CD4-positive, alpha-beta T cell treated with Interleukin-4 for 1 hour (primary cell): ENCODE data around the gene MCCC1.
"Not testable (repeated sequence)": the region's sequence is repeated elsewhere in the genome, so short reads cannot be mapped to it uniquely, and the experiment has no call there.

Source experiments
- DNase-seq, 2 donors: peaks; one replicate each; pipeline ENCODE4 v3.0.0-alpha.2; 2020 to 2022

Gene MCCC1

DNA sequence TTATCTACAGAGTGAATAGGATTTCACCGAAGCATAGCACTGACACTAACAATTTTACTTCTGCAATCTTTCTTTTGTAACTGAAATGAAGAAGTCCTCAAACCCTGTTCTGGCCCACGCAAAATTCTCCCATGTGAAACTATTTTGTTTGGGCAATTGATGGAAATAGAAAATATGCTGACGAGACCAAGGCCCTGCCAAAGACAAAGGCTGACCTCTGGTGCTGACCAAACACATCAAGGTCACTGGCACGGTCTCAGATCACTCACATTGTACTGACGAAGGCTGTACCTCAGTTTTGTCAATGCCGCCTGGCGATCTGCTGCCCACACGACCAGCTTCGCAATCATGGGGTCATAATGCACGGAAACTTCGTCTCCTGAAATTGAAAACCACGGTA is 60.5 kb downstream of the MCCC1 start:
- no peak for DNase-seq

DNA sequence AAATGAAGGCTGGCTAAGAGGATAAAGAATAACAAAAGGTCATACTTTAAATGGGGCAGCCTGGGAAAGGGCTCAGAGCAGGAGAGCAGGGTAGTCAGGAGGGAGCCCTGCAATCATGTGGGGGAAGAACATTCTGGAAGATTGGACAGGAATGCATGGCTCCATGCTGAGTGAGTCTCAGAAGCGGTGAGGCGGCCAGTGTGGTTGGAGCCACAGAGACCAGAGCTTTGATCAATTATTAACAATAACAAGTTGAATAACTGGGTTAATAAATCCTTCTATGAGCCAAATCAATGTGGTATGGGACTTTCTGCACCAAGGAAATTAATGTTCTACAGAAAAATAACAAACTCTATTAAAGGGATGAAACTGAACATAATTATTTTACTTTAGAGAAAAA is 61.1 kb downstream of the MCCC1 start:
- DNase-seq = no peak

DNA sequence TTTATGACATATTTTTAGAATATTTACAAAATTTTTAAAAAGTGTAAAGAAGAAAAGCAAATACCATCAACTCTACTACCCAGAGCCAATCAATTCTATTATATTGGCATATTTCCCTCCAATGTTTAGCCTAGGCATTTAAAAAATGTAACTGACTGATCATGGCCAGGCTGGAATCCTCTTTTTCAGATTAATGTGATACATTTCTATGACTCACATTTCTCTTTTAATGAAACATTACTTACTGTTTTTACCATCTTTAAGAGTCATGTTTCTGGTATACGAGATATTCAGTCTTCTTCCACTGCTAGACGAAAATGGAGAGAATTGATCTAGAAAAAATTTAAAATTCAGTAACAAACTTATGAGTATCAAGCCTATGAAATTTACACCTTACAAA is 65.5 kb downstream of the MCCC1 start:
- no peak for DNase-seq

DNA sequence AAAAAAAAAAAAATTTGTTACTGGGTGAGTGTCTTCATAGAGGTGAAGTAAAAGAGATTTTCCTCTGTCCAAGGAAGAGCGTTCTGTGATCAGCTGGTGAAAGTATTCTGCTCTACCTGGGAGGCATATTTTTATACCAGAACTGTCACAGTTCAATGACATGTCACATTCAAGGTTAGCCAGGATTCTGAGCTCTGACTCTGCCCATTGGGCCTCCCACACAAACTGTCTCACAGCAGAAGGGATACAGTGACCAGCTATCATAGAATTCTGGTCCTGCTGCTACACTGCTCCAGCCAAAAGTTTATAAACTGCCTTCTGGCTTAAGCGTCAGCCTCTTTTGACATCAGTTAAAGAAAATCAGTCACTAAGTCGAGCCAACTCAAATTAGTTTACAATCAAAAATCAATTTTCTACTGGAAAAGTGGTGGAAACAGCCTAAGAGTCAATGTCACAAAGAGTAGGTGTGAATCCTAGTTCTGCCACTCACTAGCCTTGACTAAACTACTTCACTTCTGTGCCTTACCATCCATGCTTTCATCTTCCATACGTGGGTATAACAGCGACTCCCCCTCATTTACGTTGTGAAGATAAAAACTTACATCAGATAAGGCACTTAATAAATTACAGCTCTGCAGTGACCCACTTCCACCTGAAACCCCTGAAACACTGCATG is 66.3 kb downstream of the MCCC1 start:
- DNase-seq = no peak

DNA sequence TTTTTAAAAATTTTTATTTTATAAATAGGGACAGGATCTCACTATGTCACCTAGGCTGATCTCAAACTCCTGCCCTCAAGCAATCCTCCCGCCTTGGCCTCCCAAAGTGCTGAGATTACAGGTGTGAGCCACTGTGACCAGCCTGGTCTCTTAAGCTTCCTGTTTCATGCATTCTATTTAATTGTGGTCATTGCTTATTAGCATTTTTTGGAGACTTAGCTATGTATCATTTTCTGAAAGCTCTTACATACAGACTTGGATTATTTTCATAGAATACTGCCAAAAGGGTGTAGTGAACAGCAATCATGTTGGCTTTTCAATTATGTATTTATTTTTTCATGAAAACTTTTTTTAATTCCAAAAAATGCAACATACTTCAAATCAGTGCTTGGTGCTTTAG is 67.5 kb downstream of the MCCC1 start:
- DNase-seq = no peak

DNA sequence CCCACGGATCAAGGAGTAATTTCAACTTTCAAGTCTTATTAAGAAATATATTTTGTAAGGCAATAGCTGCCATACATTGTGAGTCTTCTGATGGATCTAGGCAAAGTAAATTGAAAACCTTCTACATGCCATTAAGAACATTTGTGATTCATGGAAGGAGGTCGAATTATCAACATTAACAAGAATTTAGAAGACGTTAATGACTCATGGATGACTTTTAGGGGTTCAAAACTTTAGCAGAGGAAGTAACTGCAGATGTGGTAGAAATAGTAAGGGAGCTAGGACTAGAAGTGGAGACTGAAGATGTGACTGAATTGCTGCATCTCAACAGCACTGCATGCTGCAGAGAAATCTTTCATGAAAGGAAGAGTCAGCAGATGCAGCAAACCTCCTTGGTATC is 70.9 kb downstream of the MCCC1 start:
- DNase-seq = no peak

DNA sequence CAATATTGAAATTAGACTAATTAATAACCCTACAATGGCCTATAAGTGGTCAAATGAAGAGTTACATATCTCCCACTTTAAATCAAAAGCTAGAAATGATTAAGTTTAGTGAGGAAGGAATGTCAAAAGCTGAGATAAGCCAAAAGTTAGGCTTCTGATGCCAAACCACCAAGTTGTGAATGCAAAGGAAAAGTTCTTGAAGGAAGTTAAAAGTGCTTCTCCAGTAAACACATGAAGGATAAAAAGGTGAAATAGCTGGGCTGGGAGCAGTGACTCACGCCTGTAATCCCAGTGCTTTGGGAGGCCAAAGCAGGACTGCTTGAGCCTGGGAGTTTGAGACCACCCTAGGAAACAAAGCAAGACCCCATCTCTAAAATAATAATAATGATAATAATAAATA is 72.0 kb downstream of the MCCC1 start:
- no peak for DNase-seq

DNA sequence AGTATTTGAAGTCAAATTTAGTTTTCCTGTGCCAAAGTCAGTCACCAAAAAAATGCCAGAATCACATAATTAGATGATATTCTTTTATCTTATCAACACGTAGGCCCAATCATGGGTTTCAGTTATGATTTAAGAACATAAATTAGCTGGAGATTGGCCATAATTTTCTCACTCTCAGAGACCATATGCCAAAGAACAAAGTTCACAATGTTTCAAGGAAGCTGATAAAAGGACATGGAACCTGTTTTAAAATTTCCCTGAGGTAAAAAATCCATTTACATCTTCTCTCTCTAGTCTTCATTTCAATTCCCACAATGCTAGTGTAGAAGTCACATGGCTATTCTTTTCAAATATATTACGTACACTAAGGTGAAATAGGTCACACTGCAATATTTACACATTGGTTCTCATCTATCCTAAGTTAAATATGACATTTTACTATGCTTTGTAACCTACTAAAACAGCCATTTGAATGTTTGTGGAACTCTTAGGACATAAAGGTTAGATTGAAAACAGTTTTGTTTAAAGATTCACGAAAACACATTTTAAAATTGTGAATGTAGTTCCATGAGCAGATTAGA is 76.3 kb downstream of the MCCC1 start:
- no peak for DNase-seq

DNA sequence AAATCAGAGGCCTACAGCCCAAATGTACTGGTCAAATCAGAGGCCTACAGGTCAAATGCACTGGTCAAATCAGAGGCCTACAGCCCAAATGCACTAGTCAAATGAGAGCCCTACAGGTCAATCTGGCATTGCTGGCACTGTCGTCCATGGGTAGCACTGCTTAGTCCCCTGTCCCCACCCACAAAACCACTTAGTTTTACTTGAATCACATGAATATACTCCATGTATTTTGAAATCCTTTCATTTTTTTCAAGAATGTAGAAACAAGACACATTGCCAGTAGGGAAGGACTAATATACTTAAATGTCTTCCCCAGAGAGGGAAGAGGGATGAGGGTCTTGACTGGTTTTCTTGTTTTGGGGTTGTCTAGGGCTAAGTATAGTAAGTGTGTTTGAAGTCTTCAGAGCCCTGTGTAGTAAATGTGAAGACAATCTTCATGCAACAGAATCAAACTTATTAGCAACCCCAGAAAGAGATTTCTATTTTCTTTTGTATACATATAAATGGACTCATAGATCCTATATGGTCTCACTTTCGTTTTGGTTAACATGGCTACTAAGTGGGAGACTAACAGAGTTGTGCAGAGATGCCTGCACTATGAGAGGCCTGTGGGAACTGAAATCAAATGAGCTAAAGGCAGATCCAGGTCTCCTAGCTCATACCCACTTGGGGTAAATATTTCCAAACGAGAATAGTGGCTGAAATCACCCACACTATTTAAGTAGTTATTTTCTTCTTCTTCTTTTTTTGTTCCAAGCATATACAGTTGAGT is 80.7 kb downstream of the MCCC1 start:
- DNase-seq = peak in 1 of 2 donors; percentile 4

DNA sequence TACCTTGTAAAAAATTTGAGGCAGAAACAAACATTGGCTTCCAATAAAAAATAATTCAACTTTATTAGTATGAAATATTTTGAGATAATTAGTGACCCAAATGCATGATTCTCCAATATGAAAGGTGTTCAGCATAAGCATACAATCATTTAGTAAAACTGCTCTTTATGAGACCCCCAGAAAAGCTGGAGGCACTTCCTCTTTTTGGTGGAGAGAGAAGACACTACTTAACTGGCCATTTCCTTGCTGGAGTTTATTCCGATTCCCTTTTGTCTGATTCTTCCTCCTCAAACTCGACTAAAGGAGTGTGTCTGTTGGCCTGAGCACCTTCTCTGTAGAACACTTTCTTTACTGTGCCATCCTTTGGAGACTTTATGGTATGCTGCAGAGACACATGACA is 84.1 kb downstream of the MCCC1 start:
- DNase-seq = no peak

DNA sequence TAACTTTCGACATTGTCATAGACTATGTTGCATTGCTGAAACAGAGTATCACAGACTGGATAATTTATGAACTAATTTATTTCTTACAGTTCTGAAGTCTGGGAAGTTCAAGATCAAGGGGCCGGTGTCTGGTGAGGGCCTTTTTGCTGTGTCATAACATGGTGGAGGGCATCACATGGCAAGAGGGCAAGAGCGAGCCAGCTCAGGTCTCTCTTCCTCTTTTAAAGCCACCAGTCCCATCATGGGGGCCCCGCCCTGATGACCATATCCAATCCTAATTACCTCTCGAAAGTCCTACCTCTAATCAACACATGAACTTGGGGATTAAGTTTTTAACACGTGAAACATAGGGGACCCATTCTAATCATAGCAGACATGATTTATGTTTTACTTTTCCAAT is 85.4 kb downstream of the MCCC1 start:
- no peak for DNase-seq

DNA sequence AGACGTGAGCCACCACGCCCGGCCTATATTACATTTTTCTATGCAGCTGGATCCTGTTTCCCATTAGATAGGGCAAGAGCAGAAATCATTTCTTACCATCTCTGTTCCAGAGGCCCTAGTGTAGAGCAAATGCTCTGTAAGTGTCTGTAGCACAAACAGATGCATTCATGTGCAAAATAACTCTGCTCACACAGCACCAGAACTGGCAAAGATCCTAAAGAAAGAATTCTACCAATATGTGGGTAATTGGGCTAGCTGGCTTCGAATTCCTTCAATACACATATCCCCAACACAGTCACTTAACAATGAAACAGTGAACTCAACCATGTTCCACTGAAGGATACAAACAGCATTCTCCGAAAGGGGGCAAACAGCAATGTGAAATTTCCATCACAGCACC is 86.2 kb downstream of the MCCC1 start:
- no peak for DNase-seq

DNA sequence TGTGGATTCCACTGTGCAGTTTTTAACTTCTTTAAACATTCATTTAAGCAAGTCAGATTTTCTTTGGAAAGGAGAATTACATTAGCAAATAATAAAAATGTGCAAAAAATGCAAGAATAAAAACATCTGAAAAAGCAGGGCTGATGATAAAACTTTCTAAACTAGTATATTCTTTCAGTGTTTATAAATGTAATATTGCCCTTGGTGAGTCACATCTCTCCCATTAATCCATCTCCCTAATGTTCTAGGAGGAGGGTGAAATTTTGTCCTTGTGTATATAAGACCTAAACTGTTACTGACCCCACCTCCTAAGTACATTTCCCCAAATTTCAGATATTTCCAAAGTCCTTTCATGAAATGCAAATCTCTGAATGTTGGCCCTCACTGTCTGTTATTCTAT is 90.5 kb downstream of the MCCC1 start:
- no peak for DNase-seq

DNA sequence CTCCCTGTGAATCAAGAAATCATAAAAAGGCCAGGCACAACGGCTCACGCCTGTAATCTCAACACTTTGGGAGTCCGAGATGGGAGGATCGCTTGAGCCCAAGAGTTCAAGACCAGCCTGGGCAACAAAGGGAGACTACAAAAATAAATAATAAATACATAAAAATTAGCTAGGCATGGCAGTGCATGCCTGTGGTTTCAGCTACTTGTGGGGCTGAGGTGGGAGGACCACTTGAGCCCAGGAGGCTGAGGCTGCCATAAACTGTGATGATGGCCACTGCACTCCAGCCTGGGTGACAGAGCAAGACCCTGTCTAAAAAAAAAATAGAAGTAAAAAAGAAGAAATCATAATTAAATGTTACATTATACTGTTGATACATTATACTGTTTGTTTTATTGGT is 91.0 kb downstream of the MCCC1 start:
- DNase-seq = no peak

DNA sequence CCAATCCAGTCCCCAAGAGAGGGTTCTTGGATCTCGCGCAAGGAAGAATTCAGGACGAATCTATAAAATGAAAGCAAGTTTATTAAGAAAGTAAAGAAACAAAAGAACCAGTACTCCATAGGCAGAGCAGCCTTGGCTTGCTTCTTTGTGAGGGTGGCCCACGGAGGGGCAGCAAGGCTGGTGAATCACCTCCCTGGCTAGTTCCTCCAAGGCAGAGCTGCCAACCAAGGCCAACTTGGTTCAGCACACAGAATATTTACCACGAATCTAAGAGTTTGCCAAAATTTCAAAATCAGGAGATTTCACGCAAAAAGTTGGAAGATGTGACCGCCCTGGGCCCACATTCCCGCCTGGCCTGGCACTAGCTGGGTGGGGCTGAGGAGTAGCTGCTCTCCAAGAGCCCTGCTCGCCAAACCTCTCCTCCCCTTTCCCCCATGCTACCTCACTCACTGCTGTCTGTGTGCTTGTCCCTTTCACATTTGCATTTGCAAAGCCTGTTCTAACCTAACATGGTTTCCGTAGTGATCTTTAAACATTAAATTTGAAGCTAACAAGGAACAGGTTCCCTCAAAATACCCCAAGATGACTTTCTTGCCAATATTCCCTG is 92.8 kb downstream of the MCCC1 start:
- no peak for DNase-seq

DNA sequence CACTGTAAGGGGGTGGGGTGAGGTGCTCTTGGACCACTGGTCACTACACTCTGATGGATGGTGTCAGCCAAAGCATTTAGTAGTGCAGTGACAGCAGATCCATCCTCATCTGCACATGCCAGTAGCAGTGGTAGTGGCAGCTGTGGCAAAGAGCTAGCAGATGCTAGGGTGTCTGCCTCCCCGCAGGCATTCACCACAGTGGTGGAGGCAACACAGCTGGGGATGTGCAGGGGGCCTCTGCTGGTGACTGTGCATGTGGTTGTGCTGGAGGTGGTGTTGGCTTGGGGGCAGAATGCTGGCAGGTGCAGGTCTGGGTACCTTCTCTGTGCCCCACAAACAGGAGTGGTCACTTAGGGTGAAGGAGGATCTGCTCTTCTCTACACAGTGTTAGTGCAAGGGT is 99.5 kb downstream of the MCCC1 start:
- DNase-seq = no peak

DNA sequence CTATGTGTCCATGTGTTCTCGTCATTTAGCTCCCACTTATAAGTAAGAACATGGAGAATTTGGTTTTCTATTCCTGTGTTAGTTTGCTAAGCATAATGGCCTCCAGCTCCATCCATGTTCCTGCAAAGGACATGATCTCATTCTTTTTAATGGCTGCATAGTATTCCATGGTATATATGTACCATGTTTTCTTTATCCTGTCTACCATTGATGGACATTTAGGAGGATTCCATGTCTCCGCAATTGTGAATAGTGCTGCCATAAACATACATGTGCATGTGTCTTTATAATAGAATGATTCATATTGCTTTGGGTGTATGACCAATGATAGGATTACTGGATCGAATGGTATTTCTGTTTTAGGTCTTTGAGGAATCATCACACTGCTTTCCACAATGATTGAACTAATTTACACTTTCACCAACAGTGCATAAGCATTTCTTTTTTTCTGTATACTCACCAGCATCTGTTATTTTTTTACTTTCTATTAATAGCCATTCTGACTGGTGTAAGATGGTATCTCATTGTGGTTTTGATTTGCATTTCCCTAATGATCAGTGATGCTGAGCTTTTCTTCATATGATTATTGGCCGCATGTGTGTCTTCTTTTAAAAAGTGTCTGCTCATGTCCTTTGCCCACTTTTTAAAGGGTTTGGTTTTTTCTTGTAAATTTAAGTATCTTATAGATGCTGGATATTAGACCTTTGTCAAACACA is 105.7 kb downstream of the MCCC1 start:
- DNase-seq = not testable (repeated sequence)

DNA sequence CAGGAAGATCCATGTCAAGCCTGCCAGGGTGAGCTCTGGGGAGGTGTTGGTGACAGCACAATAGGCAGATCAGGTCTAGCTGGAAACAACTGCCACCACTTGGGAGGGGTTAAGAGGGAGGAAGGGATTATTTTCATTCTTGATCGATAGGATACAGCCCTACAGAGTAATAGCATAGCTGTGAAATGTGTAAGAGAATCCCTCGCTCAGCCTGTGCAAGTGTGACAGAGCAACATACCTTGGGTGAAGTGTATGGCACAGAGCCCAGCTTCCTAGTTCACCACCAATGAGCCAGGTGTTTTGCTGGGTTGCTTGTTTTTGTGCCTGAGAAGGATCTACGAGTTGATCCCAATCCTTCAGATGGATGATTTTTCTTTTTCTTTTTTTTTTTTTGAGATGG is 109.7 kb downstream of the MCCC1 start:
- DNase-seq = no peak

DNA sequence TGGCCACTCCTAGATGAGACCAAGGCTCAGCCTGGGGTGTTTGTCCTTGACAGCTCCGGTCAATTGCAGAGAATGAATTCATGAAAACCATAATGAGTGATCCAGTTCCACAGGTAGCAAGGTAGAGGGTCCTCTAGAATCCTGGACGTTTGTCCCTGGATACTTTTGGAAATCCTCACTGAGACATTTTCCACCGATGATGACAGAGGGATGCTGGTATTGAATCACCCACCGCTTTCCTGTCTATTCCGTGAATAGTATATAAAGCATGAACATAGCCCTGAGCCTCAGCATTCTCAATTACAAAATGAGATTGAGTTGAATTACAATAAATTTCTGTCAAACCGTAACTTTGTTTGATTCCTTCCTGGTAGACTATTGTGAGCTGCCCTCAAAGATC is 113.3 kb downstream of the MCCC1 start:
- no peak for DNase-seq

DNA sequence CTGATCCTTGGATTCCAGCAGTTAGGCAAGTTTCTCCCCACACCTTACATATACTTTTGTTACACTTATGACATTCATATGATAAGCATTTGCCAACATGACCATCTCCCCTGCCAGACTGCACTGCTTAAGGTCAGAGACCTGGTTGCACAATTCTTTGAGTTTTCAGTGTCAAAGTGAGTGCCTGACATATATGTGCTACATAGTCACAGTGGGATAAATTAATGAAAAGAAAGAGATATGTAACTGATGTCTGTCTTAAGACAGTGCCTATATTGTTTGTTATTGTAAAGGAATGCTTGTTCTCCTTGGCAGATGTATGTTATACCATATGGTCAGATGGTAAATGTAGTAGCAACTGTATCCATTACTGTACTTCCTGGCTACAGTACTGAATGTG is 115.4 kb downstream of the MCCC1 start:
- no peak for DNase-seq

DNA sequence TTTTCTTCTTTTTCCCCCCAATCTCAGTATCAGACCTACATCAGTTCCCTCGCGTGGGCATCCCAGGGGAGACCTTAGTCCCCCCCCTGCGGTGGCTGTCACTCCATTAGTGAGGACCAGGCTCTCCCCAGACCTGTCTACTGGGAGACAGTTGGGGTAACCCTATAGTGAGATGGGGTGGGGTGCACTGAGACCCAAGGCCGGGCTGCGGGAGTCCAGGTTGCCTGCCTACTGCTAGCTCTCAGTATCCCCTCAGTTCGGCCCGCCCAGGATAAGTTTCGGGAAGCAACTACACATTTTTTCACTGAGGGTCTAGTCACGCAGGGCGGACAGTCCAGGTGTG is 118.3 kb downstream of the MCCC1 start:
- no peak for DNase-seq

DNA sequence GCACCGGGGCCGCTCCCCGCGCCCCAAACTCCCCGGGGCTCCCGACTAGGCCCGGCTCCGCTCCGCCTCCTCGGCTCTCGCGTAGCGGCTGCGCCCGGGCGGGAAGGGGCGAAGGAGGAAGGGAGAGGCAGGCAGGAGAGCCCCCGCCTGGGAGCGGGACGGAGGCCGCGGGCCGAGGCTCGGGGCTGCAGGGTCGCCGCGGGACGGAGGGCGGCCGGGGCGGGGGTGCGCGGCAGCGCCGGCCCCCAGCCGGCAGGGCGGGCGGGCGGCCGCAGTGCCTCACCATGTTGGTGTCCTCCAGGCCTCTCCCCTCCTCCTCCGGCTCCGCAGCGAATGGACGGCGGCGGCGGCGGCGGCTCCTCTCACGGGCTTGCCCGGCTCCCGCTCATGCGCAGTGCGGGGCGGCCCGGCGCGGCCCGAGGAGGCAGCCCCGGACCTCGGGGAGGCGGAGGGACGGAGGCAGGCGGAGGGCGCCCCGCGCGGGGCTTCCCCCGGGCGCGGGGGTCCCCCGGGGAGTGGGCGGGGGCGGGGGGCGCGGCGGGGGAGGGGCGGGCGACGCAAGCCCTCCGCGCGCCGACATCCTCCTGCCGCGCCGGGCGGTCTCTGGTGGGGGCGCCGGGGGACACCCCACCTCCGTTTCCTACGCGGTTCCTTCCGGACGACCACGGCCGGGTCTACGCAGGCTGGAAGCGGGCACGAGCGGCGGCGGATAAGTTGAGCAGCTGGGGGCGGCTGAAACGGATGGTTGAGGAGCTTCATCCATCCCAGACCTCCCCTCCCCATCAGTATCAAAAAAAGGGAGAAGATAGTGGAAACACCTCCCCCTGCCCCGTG is 118.9 kb downstream of the MCCC1 start, which contains the start of gene DCUN1D1:
Gene DCUN1D1 (minus strand): TSS at position 335 of the 834 bp plus-strand sequence. CDS start 49 bp downstream, at position 286.
- peak; percentile 89 to 90 for DNase-seq
